ENCODE measurements around the gene TMPRSS11A.

DNA sequence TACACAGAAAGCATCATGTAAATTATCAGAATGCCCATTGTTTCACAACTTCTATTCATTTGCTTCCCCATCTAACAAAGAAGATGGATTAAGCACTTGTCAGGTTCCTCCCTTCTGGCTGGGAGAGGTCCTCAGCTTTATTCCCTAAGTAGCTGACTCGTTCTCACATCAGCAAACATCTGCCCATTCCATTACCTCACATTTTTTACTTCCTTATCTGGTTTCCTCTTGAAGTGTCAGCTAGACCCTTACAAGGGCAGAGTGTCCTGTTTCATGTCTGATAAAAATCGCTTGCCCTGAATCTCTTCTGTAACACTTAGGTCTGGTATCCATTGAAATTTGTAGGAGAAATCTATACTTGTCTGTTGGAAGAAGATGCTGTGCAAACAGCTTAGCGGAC is 34.7 kb downstream of the TMPRSS11A start:
- TF ChIP-seq POLR2A (IDR thresholded peaks at IDR 0.05): no peak
- TF ChIP-seq EP300 (IDR thresholded peaks at IDR 0.05): no peak
